ENCODE results near the gene ARRB1. TPM values are rescaled to one million over a fixed set of nuclear protein-coding genes. Genes with fewer than 3 reads are reported as not detected.

ARRB1 gene
- total and polyA plus RNA-seq, 10 of the 15 experiments (the other 5 are each of a cell fraction or from before 2014, with no cell fraction given), result 0.39 to 12.9 (median 1.7) TPM

GRCh38 chr11:75244052-75244814, 107.2 kb downstream of the ARRB1 start:
- Histone ChIP-seq H3K4me2 (ENCODE audit: control insufficient read depth, insufficient read depth) (no peak overlapping the region), H4K20me1 (ENCODE audit: control insufficient read depth, insufficient read depth) (no peaks in the 10 kb centered on the region), H3K9ac (ENCODE audit: control insufficient read depth, insufficient read depth, low read length) (no peak overlapping the region), H2AFZ (ENCODE audit: control insufficient read depth, low read depth, low read length) (no peak overlapping the region), H3K27ac (ENCODE audit: control insufficient read depth, insufficient read depth) (no peak overlapping the region), H3K4me1 (ENCODE audit: control insufficient read depth, insufficient read depth, low read length) (no peaks in the 10 kb centered on the region; the same call in 1 of the 2 replicates), H3K27me3 (replicated peaks in 1 of 2; ENCODE audit: control insufficient read depth in 2 of 2, insufficient read depth in 2 of 2, low read length in 1 of 2) (peaks cover 6 to 20% of the 10 kb centered on the region in 2 experiments; a peak in 3 of 4 replicates), H3K36me3 (ENCODE audit: control insufficient read depth in 2 of 2, insufficient read depth in 2 of 2, low read length in 1 of 2) (no peaks in the 10 kb centered on the region), H3K4me3 (no peak overlapping the region), H3K9me3 (replicated peaks; ENCODE audit: control insufficient read depth, insufficient read depth, low read length) (no peaks in the 10 kb centered on the region), H3K79me2 (ENCODE audit: control insufficient read depth, insufficient read depth, low read length) (no peaks in the 10 kb centered on the region)
- intact Hi-C loops (cut with micrococcal nuclease; ENCODE audit: unreplicated experiment), result no loop called here
- CTCF ChIA-PET, result interaction anchor here (0.8 to 1.8 kb wide), 10 partner anchors 21 to 424 kb away, joined by 3 to 9 read pairs (median 4); no protein-coding TSS in a partner anchor
- in situ Hi-C loops (cut with MboI), result no loop called here
- POLR2A ChIA-PET, result no interaction called here
- SMC1A ChIA-PET (ENCODE audit: uncharacterized antibody, unreplicated experiment), result interaction anchor here (0.9 to 1.4 kb wide), 4 partner anchors 11 to 315 kb away, joined by 3 to 6 read pairs (median 4); no protein-coding TSS in a partner anchor
- WGBS (ENCODE audit: insufficient coverage, insufficient replicate concordance, low lambda C conversion rate, missing lambda C conversion rate), result 58% methylated on average over 10 of the region's 10 CpGs
- DNase-seq (ENCODE audit: low read depth, low spot score), result no peak
- RAD21 ChIA-PET (ENCODE audit: unreplicated experiment), result interaction anchor here (0.9 to 1.1 kb wide), 2 partner anchors 221 to 315 kb away, joined by 4 read pairs; no protein-coding TSS in a partner anchor
- ATAC-seq, result no peak
- no peak for FAIRE-seq
- no peak for TF ChIP-seq KLF5 (IDR thresholded peaks at IDR 0.05; ENCODE audit: partially characterized antibody)
- TF ChIP-seq NFXL1 (IDR thresholded peaks at IDR 0.05; ENCODE audit: borderline replicate concordance), result no peak
- no peak for TF ChIP-seq CHD2 (IDR thresholded peaks at IDR 0.05; ENCODE audit: borderline replicate concordance, low read depth, low read length)
- TF ChIP-seq, protein P1, sequence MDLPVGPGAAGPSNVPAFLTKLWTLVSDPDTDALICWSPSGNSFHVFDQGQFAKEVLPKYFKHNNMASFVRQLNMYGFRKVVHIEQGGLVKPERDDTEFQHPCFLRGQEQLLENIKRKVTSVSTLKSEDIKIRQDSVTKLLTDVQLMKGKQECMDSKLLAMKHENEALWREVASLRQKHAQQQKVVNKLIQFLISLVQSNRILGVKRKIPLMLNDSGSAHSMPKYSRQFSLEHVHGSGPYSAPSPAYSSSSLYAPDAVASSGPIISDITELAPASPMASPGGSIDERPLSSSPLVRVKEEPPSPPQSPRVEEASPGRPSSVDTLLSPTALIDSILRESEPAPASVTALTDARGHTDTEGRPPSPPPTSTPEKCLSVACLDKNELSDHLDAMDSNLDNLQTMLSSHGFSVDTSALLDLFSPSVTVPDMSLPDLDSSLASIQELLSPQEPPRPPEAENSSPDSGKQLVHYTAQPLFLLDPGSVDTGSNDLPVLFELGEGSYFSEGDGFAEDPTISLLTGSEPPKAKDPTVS (IDR thresholded peaks at IDR 0.05; ENCODE audit: low read depth, low read length), result no peak
- no peak for TF ChIP-seq FOXK2 (IDR thresholded peaks at IDR 0.05)
- no peak for TF ChIP-seq SMAD5 (IDR thresholded peaks at IDR 0.05; ENCODE audit: low read depth)
- no peak for TF ChIP-seq JUND (IDR thresholded peaks at IDR 0.05; ENCODE audit: low read depth, low read length)
- TF ChIP-seq ZZZ3 (IDR thresholded peaks at IDR 0.05; ENCODE audit: control insufficient read depth, insufficient read length, low read depth), result no peak
- no TSS peak for BruUV-seq (replicated peaks)

All from GM12878 (cell line).